ACC112 (cell line): ENCODE data around the gene SDC1.

ENCODE experiments used
- H2AFZ ChIP-seq: fragments of 200-600 bp; sonication (generic); one replicate; pipeline ENCODE4 v1.6.0; 2017; ENCODE audit warnings: antibody characterized with exemption, low read length; ENCODE audit not compliant: unreplicated experiment
- H3K27ac ChIP-seq: fragments of 200-600 bp; sonication (generic); 2 replicates; pipeline ENCODE4 v1.5.1; 2014; ENCODE audit warnings: low read depth, mild to moderate bottlenecking, antibody characterized with exemption, low read length, moderate library complexity
- H3K27me3 ChIP-seq: fragments of 200-600 bp; sonication (generic); 2 replicates; pipeline ENCODE4 v1.6.1; 2014; ENCODE audit warnings: mild to moderate bottlenecking, antibody characterized with exemption, low read length, moderate library complexity, mixed read lengths; ENCODE audit not compliant: insufficient read depth
- H3K36me3 ChIP-seq: fragments of 200-600 bp; sonication (generic); 2 replicates; pipeline ENCODE4 v1.6.1; 2016; ENCODE audit warnings: mild to moderate bottlenecking, antibody characterized with exemption, low read length, moderate library complexity, mixed read lengths; ENCODE audit not compliant: insufficient read depth
- H3K4me1 ChIP-seq: fragments of 200-600 bp; sonication (generic); one replicate; pipeline ENCODE4 v1.6.1; 2016; ENCODE audit warnings: low read length, mixed read lengths; ENCODE audit not compliant: insufficient read depth, unreplicated experiment, control insufficient read depth
- H3K4me3 ChIP-seq: fragments of 200-600 bp; sonication (generic); 2 replicates; pipeline ENCODE4 v1.5.1; 2014; ENCODE audit warnings: mild to moderate bottlenecking, low read depth, low read length
- H3K79me2 ChIP-seq: fragments of 200-600 bp; sonication (generic); one replicate; pipeline ENCODE4 v1.6.0; 2016; ENCODE audit warnings: low read length; ENCODE audit not compliant: control insufficient read depth, unreplicated experiment, insufficient read depth

Gene SDC1

DNA sequence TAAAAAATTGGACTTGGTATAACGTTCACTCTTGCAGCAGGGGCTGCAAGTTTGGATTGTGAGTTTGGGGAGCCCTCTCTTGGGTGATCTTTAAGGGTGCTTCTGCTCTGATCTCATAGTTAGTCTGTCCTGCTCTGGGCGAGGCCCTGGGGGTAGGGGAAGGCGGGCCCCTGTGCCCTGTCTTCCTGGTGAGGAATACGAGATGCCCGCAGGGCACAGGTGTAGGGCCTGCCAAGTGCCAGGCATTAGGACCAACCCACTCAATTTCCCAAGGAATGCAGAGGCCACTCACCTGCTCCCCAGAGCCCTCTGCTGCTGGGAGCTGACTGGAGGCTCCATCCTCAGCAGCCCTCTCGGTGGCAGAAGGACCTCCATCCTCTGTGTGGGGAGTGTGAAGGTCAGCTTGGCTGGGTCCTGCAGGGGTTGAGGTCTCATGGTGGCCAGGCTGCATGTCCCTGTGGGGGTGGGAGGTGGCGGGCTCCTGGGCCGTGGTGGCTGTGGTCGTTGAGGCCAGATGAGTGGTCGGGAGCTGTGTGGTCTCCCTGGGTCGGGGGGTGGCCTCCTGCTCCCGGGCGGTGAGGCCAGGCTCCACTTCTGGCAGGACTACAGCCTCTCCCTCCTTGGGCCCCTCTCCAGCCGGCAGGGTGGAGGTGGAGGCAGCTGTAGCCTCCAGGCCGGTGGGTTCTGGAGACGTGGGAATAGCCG is 21.3 kb downstream of the SDC1 start:
- Histone ChIP-seq H3K36me3 (no peaks in the 10 kb centered on the region), H3K4me1 (no peaks in the 10 kb centered on the region), H3K79me2 (no peaks in the 10 kb centered on the region), H3K27ac (no peak overlapping the region), H2AFZ (no peak overlapping the region), H3K27me3 (no peaks in the 10 kb centered on the region), H3K4me3 (no peak overlapping the region)

DNA sequence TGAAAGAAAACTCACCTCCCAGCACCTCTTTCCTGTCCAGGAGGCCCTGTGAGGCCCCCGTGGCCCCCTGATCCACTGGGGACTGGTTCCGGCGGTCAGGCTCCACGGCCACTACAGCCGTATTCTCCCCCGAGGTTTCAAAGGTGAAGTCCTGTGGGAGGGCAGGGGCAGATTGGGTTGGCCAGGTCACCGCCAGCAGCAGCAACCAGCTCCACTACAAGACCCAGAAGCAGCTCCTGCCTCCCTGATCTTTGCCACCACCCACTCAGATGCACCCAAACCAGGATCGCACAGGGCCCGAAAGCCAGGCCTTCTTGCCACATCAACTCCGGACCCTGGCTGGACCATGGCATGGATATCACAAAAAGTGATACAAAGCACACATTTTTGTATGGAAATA is 21.9 kb downstream of the SDC1 start:
- Histone ChIP-seq H3K36me3 (no peaks in the 10 kb centered on the region), H3K27me3 (no peaks in the 10 kb centered on the region), H3K79me2 (no peaks in the 10 kb centered on the region), H3K4me3 (no peak overlapping the region), H2AFZ (no peak overlapping the region), H3K27ac (no peak overlapping the region), H3K4me1 (no peaks in the 10 kb centered on the region)

DNA sequence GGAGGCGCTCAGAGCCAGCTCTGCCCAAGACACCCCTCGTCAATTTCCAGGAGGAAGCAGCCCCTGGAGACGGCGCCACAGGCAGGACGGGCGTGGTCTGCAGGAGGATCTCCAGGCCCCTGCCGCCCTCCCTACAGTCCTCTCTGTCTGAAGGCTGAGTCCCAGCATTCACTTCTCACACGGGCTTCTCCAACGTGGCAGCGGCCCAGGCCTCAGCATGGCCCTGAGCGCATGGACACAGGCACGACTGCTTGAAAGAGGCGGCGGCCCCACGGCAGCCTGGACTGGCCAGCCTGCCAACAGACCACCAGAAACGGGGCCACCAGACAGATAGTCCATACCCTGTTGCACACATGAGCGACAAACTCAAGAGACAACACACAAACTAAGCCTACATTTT is 23.3 kb downstream of the SDC1 start:
- Histone ChIP-seq H3K27me3 (no peaks in the 10 kb centered on the region), H2AFZ (no peak overlapping the region), H3K36me3 (no peaks in the 10 kb centered on the region), H3K4me3 (no peak overlapping the region), H3K79me2 (no peaks in the 10 kb centered on the region), H3K4me1 (no peaks in the 10 kb centered on the region), H3K27ac (no peak overlapping the region)

DNA sequence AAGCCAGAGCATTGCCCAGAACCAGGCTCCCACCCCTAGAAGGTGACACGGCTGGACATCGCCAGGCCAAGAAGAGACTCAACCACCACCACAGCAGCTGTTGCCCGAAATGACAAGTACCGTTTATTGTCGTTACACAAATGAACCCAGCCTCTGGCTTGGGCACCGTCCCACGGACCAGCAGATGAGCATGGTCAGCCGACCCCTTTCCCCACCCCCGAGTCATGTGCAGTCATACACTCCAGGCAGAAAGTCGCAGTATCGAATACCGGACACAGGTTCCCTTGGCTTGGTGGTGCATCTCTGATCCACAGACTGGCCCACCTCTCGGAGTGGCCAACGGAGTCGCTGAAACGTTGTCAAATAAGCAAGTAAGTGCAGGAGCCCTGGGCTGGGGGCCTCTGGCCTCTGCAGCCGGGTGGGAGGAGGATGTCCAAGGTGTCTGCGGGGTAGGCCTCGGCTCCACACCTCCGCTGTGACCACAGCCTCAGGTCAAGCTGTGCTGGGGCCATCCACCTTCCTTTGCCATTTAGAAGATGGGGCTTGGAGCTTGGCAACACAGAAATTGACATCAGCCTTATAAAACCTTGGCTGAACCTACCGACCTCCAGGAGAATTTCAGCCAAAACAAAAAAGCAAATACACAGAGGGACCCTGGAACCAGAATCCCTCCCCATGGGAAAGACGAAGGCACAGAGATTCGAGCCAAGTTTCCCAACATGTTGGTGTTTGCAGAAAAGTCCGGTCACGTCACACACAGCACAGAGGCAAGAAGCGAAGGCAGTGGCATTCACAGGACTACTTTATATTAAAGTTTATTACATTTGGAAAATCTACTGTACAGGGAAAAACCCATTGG is 24.0 kb downstream of the SDC1 start:
- Histone ChIP-seq H3K27me3 (no peaks in the 10 kb centered on the region), H3K4me3 (no peak overlapping the region), H3K36me3 (no peaks in the 10 kb centered on the region), H2AFZ (no peak overlapping the region), H3K79me2 (no peaks in the 10 kb centered on the region), H3K4me1 (no peaks in the 10 kb centered on the region), H3K27ac (no peak overlapping the region)

DNA sequence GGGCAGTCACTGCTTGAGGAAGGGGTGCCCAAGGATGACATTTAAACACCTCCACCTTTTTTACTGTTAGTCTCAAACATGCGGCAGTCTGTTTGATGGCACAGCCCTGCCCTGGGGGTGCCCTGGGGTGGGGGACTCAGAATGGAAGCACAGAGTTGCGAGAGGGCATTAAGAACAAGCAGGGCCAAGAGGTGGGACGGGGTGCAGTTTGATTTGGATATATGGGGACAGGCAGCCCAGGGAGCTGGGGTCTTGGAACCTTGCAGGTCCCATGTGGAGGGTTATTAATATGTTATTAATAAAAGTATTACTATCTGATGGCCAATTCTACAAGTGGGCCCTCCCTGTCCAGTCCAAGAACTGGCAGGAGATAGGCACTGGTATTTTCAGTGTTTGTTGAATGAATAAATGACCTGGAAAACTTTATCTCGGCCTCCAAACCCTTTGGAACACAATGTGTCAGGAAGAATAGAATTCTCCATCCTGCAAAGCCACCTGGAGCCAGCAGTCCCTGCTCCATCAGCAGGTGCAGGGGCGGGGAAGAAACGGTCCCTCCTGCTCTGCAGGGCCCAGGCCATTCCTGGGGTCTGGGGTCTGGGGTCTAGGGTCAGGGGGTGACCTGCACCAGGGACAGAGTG is 25.2 kb downstream of the SDC1 start:
- H2AFZ ChIP-seq, result no peak overlapping the region
- H3K36me3 ChIP-seq, result no peaks in the 10 kb centered on the region
- H3K27ac ChIP-seq, result no peak overlapping the region
- no peak overlapping the region for H3K4me3 ChIP-seq
- H3K27me3 ChIP-seq, result no peaks in the 10 kb centered on the region
- H3K4me1 ChIP-seq, result no peaks in the 10 kb centered on the region
- H3K79me2 ChIP-seq, result no peaks in the 10 kb centered on the region

DNA sequence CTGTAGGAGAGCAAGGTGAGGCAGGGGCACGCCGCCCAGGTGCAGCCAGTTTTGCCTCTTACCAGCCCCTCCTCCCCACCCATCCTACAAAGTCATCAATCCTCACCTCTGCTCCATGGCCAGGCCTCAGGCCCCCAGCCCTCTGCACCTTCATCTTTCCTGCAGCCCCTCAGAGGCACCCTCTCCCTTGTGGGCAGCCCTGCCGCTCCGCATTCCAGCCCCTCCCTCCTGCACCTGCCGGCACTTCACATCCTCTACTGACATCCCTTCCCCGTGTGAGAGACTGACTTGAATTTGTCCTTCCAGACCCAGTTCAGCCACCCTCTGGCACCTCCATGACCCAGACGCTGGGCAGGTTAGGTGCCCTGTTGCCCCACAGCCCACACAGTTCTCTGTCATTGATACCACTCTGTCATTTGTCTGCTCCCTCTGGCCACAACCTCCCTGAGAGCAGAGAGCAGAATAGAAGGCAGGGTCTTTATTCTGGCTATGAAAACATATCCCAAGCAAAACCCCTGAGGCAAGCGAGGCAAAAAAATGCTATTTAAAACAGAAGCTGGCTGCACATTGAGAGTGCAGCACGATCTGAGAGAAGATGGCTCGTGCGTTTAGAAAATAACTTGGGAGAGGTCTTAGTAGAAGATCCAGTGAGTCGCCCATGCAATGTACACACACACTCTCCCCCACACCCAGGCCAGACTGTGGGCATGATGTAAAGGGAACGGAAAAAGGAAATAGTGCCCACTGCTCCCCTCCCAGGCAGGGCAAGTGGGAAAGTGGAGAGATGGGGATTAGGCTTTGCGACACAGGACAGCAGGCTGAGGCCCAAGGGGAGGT is 25.9 kb downstream of the SDC1 start:
- no peaks in the 10 kb centered on the region for H3K36me3 ChIP-seq
- no peak overlapping the region for H2AFZ ChIP-seq
- H3K79me2 ChIP-seq, result no peaks in the 10 kb centered on the region
- H3K4me3 ChIP-seq, result no peak overlapping the region
- no peak overlapping the region for H3K27ac ChIP-seq
- no peaks in the 10 kb centered on the region for H3K4me1 ChIP-seq
- H3K27me3 ChIP-seq, result no peaks in the 10 kb centered on the region

DNA sequence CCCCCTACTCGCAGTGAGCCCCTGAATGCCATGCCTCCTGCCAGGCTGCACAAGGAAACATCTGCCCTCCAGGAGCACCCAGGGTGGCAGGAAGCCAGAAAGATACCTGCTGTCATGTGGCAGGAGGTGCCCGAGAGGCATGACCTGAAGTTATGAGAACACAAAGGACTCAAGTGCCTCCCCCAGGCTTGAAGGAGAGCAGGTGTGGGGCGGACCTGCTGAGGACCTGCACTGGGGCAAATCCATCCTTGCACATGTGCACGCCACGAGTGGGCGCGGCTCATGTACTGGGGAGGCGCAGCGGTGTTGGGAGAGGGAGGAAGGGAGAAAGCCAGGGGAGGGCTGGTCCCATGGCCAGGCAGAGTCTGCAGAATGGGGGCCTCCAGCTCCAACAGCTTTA is 26.9 kb downstream of the SDC1 start:
- no peaks in the 10 kb centered on the region for H3K36me3 ChIP-seq
- H2AFZ ChIP-seq, result no peak overlapping the region
- H3K79me2 ChIP-seq, result no peaks in the 10 kb centered on the region
- H3K4me1 ChIP-seq, result no peaks in the 10 kb centered on the region
- no peaks in the 10 kb centered on the region for H3K27me3 ChIP-seq
- H3K4me3 ChIP-seq, result no peak overlapping the region
- H3K27ac ChIP-seq, result no peak overlapping the region

DNA sequence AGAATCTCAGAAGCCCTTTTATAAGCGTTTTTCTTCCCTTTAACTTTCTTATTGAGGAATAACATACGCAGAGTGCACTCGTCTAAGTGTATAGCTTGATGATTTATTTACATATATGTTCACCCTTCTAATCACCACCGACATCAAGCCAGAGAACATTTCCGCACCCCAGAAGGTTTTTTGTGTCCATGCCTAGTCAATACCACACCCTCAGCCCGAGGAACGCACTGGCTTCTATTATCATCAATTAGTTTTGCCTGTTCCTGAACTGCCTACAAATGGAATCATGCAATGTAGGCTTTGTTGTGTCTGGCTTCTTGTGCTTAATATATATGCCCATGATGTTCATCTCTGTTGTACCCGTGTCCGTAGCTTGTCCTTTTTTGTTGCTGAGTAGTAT is 27.7 kb downstream of the SDC1 start:
- no peaks in the 10 kb centered on the region for H3K79me2 ChIP-seq
- H3K27ac ChIP-seq, result no peak overlapping the region
- H3K4me3 ChIP-seq, result no peak overlapping the region
- H3K36me3 ChIP-seq, result no peaks in the 10 kb centered on the region
- no peak overlapping the region for H2AFZ ChIP-seq
- no peaks in the 10 kb centered on the region for H3K4me1 ChIP-seq
- H3K27me3 ChIP-seq, result no peaks in the 10 kb centered on the region

DNA sequence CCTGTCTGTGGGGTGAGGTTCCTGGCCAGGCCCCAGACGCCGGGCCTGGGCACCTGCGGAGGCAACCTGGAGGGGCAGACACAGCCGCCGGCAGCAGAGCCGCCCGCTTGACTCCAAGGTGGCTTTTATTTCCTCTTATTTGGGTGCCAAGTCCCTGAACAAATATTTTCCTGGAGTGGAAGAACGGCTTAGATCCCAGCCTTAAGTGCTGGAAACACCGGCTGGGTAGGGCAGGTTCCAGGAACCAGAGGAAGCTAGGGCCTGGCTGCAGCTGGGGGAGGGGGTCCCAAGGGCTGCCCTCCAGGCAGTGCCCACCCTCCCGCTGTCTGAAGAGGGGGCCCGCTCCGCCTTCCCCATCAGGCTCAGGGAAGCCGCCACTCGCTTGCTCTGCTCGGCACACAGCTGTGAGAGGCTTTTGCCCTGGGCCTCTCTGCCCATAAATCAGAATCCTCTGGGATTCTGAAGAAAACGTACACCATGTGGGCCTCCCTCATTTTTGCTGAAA is 28.2 kb downstream of the SDC1 start:
- no peak overlapping the region for H3K27ac ChIP-seq
- H3K79me2 ChIP-seq, result no peaks in the 10 kb centered on the region
- no peaks in the 10 kb centered on the region for H3K36me3 ChIP-seq
- no peak overlapping the region for H3K4me3 ChIP-seq
- H3K27me3 ChIP-seq, result no peaks in the 10 kb centered on the region
- no peak overlapping the region for H2AFZ ChIP-seq
- no peaks in the 10 kb centered on the region for H3K4me1 ChIP-seq

DNA sequence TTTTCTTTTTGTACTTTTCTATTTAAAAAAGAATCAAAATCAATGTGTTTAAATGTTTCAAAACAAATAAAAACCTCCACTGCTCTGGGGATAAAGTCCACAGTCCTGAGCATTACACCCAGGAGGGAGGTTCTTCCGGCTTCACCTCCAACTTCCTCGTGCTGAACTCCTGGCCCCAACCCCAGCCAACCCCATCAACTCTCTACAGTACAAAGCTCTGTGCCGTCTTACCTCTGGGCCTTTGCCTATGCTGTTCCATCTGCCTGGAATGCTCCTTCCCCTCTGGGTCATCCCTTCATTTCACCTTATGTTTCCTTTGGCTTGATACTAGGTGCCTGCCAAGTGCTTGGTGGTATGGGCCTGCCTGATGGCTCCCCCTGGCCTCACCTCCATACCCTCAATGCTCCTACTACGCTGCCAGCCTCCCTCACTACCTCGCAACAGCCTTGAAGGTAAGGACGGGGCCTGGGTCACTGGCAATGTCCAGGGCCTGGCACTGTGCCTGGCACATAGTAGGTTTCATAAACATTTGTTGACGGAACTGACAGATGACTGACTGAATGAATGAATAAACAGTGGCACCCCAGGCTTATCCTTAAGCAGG is 28.8 kb downstream of the SDC1 start:
- H3K79me2 ChIP-seq, result no peaks in the 10 kb centered on the region
- no peak overlapping the region for H3K27ac ChIP-seq
- no peak overlapping the region for H2AFZ ChIP-seq
- H3K4me1 ChIP-seq, result no peaks in the 10 kb centered on the region
- no peaks in the 10 kb centered on the region for H3K27me3 ChIP-seq
- no peaks in the 10 kb centered on the region for H3K36me3 ChIP-seq
- H3K4me3 ChIP-seq, result no peak overlapping the region
